ENCODE results near the gene OR5M11.
"Not testable (repeated sequence)": the region's sequence is repeated elsewhere in the genome, so short reads cannot be mapped to it uniquely, and the experiment has no call there.

OR5M11 gene

GRCh38 chr11:56543157-56543556 lies at the start of gene OR5M11:
OR5M11 (minus strand) TSS chr11:56543257; CDS start chr11:56543257, 0 bp downstream.
- no peak for DNase-seq (ENCODE audit: low read depth)

GRCh38 chr11:56592088-56592717 lies 49.1 kb upstream of the OR5M11 start:
- DNase-seq (ENCODE audit: low read depth) = not testable (repeated sequence)

- DNase-seq (ENCODE audit: low read depth) = no peak
Measured at GRCh38 chr11:56577621-56578020, 34.6 kb upstream of the OR5M11 start, which contains the start of gene OR5M10. OR5M10 (minus strand) TSS chr11:56577721; CDS start chr11:56577721, 0 bp downstream.

- DNase-seq (ENCODE audit: low read depth) = no peak
Measured at GRCh38 chr11:56558574-56558973, 15.5 kb upstream of the OR5M11 start.

- DNase-seq (ENCODE audit: low read depth) = not testable (repeated sequence)
Measured at GRCh38 chr11:56554691-56555090, 11.6 kb upstream of the OR5M11 start.

GRCh38 chr11:56545531-56545930 lies 2.5 kb upstream of the OR5M11 start:
- DNase-seq (ENCODE audit: low read depth) = no peak

GRCh38 chr11:56543739-56544138 lies 682 bp upstream of the OR5M11 start:
- DNase-seq (ENCODE audit: low read depth) = no peak

GRCh38 chr11:56533054-56533740 lies 9.9 kb downstream of the OR5M11 start:
- no peak for DNase-seq (ENCODE audit: low read depth)

- DNase-seq (ENCODE audit: low read depth) = no peak
Measured at GRCh38 chr11:56531856-56532255, 11.2 kb downstream of the OR5M11 start.

GRCh38 chr11:56522008-56522407 lies 21.0 kb downstream of the OR5M11 start:
- no peak for DNase-seq (ENCODE audit: low read depth)

- DNase-seq (ENCODE audit: low read depth) = no peak
Measured at GRCh38 chr11:56513280-56513679, 29.8 kb downstream of the OR5M11 start.

GRCh38 chr11:56509439-56509838 lies 33.6 kb downstream of the OR5M11 start:
- no peak for DNase-seq (ENCODE audit: low read depth)

GRCh38 chr11:56497010-56497409 lies 46.0 kb downstream of the OR5M11 start:
- DNase-seq (ENCODE audit: low read depth) = no peak

GRCh38 chr11:56495117-56495516 lies 47.9 kb downstream of the OR5M11 start:
- DNase-seq (ENCODE audit: low read depth) = no peak

Data from iris pigment epithelial cell (primary cell).